Skeletal muscle satellite cell (primary cell): ENCODE measurements around the gene AMFR.
"Not testable (repeated sequence)": the region's sequence is repeated elsewhere in the genome, so short reads cannot be mapped to it uniquely, and the experiment has no call there.

ENCODE experiments used
- H3K27me3 ChIP-seq: 2 replicates; pipeline ENCODE4 v1.7.0; 2013; ENCODE audit warnings: low read length; ENCODE audit not compliant: control insufficient read depth, insufficient read depth
- H3K36me3 ChIP-seq: 2 replicates; pipeline ENCODE4 v1.7.0; 2013; ENCODE audit warnings: mild to moderate bottlenecking, control low read depth, low read length; ENCODE audit not compliant: insufficient read depth
- H3K4me1 ChIP-seq: 2 replicates; pipeline ENCODE4 v1.7.0; 2013; ENCODE audit warnings: low read length; ENCODE audit not compliant: control insufficient read depth, insufficient read depth
- H3K4me2 ChIP-seq: 2 replicates; pipeline ENCODE4 v1.7.0; 2013; ENCODE audit warnings: mild to moderate bottlenecking, low read length
- H3K4me3 ChIP-seq: 2 replicates; pipeline ENCODE4 v1.7.0; 2013; ENCODE audit warnings: low read length
- H3K9ac ChIP-seq: 2 replicates; pipeline ENCODE4 v1.7.0; 2013; ENCODE audit warnings: mild to moderate bottlenecking, low read depth, low read length, moderate library complexity
- H3K9me3 ChIP-seq: replicated peaks from 2 replicates; pipeline ENCODE4 v1.7.0; 2013; ENCODE audit warnings: mild to moderate bottlenecking, control low read depth, low read length

AMFR gene

DNA sequence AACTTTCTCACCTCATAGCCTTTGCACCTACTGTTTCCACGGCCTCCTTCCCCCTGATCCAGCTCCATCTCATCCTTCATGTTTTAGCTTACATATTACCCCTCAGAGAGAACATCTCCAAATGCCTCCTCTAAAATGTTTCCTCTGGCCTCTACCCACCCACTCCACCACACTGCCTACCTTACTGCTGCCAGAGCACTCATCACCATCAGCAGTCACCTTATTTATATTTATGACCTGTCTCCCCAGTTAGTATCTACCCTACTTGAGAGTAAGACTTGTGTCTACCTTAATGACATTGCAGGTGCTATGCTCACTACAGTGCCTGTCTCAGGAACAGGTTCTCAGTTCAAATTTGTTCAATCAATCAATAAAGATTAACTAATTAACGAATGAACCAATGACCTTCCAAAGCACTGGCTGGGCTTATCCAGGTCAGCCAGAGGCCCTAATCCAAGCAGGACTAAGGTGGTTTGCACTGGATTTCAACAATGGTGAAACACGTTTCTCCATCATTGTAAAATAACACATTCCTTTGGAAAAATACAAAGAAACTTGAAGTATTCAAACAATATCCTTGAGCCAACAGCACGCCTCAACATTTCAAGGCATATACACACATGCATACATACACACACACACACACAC is 41.1 kb downstream of the AMFR start:
- no peak overlapping the region for H3K4me2 ChIP-seq
- peaks cover 6% of the 10 kb centered on the region for H3K4me1 ChIP-seq
- no peak overlapping the region for H3K4me3 ChIP-seq
- no peaks in the 10 kb centered on the region for H3K9me3 ChIP-seq
- peaks cover 72% of the 10 kb centered on the region for H3K36me3 ChIP-seq
- H3K9ac ChIP-seq = no peak overlapping the region
- no peaks in the 10 kb centered on the region for H3K27me3 ChIP-seq

GRCh38 chr16:56382901-56383355 is 42.4 kb downstream of the AMFR start:
- peaks cover 3% of the 10 kb centered on the region for H3K4me1 ChIP-seq
- H3K4me3 ChIP-seq = no peak overlapping the region
- H3K4me2 ChIP-seq = no peak overlapping the region
- H3K36me3 ChIP-seq = peaks cover 69% of the 10 kb centered on the region
- H3K9me3 ChIP-seq = no peaks in the 10 kb centered on the region
- H3K9ac ChIP-seq = no peak overlapping the region
- H3K27me3 ChIP-seq = no peaks in the 10 kb centered on the region

- H3K27me3 ChIP-seq = no peaks in the 10 kb centered on the region
- no peak overlapping the region for H3K4me2 ChIP-seq
- H3K9ac ChIP-seq = no peak overlapping the region
- H3K4me1 ChIP-seq = peaks cover 3% of the 10 kb centered on the region
- H3K4me3 ChIP-seq = no peak overlapping the region
- H3K9me3 ChIP-seq = no peaks in the 10 kb centered on the region
- H3K36me3 ChIP-seq = peaks cover 73% of the 10 kb centered on the region
Measured at GRCh38 chr16:56382459-56382858, 42.9 kb downstream of the AMFR start.

- H3K27me3 ChIP-seq = not testable (repeated sequence)
Measured at GRCh38 chr16:56380778-56381485, 44.4 kb downstream of the AMFR start.

DNA sequence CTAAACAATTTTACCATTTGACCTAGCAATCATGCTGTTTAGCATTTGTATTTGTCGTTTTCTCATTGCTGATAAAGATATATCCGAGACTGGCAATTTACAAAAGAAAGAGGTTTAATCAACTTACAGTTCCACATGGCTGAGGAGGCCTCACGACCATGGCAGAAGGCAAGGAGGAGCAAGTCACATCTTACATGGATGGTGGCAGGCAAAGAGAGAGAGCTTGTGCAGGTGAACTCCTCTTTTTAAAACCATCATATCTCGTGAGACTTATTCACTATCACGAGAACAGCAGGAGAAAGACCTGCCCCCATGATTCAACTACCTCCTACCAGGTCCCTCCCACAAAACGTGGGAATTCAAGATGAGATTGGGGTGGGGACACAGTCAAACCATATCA is 46.3 kb downstream of the AMFR start:
- not testable (repeated sequence) for H3K4me3 ChIP-seq, H3K9ac ChIP-seq, H3K4me2 ChIP-seq, H3K27me3 ChIP-seq, H3K9me3 ChIP-seq, H3K4me1 ChIP-seq
- H3K36me3 ChIP-seq = peaks cover 65% of the 10 kb centered on the region

More at GRCh38 chr16:56380778-56381485, 44.4 kb downstream of the AMFR start:
- H3K4me1 ChIP-seq, H3K9me3 ChIP-seq, H3K9ac ChIP-seq, H3K4me3 ChIP-seq, H3K4me2 ChIP-seq: not testable (repeated sequence)
- H3K36me3 ChIP-seq = peaks cover 73% of the 10 kb centered on the region

DNA sequence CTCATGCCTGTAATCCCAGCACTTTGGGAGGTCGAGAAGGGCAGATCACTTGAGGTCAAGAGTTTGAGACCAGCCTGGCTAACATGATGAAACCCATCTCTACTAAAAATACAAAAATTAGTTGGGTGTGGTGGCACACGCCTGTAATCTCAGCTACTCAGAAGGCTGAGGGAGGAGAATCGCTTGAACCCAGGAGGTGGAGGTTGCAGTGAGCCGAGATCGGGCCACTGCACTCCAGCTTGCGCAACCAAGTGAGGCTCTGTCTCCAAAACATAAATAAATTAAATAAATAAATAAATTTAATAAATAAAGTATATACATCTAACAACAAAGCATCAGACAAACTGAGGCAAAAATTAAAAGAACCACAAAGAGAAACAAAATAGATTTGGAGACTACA is 49.6 kb downstream of the AMFR start:
- H3K4me3 ChIP-seq, H3K9me3 ChIP-seq, H3K27me3 ChIP-seq, H3K4me1 ChIP-seq, H3K9ac ChIP-seq, H3K4me2 ChIP-seq: not testable (repeated sequence)
- H3K36me3 ChIP-seq = peaks cover 35% of the 10 kb centered on the region

GRCh38 chr16:56373003-56373402 is 52.3 kb downstream of the AMFR start:
- Histone ChIP-seq H3K4me3 (no peak overlapping the region), H3K4me2 (no peak overlapping the region), H3K36me3 (peaks cover 25% of the 10 kb centered on the region), H3K27me3 (no peaks in the 10 kb centered on the region), H3K9me3 (no peaks in the 10 kb centered on the region), H3K4me1 (peaks cover 12% of the 10 kb centered on the region), H3K9ac (no peak overlapping the region)

DNA sequence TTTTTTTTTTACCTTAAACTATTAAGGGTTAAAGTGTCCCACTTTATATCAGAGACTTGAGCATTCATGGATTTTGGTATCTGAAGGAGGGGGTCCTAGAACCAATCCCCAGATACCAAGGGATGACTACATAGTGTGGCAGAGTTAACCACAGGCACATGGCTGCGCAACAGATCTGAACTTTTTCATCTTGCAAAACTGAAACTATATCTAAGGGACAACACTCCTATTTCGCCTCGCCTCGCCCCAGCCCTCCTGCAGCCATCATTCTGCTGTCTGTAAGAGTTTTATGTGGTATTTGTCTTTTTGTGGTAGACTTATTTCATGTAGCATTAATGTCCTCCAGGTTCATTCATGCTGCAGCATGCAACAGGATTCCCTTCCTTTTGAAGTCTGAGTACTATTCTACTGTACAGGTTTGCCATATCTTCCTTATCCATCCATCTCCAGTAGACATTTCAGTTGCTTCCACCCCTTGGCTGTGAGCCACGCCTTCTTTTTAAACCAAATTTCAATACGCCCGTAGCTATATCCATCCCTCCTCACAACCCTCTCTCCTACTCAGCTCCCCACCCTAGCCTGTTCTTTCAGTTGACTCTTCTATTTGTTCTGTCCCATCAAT is 53.2 kb downstream of the AMFR start:
- no peaks in the 10 kb centered on the region for H3K27me3 ChIP-seq
- H3K9ac ChIP-seq = no peak overlapping the region
- no peak overlapping the region for H3K4me3 ChIP-seq
- H3K36me3 ChIP-seq = peaks cover 25% of the 10 kb centered on the region
- no peak overlapping the region for H3K4me2 ChIP-seq
- H3K4me1 ChIP-seq = peaks cover 12% of the 10 kb centered on the region
- no peaks in the 10 kb centered on the region for H3K9me3 ChIP-seq

DNA sequence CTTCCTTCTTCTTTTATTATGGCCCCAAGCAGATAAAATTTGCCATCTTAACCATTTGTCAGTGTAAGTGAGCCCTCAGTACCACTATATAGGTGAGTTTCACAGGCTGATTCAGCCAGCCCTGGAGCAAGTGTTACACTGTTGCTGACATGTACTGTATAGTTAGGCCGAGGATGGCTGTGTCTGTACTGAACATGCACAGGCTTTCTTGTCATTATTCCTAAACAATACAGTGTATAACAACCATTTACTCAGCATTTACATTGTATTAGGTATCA is 53.7 kb downstream of the AMFR start:
- H3K4me2 ChIP-seq = no peak overlapping the region
- H3K36me3 ChIP-seq = peaks cover 31% of the 10 kb centered on the region
- no peak overlapping the region for H3K4me3 ChIP-seq
- H3K9ac ChIP-seq = no peak overlapping the region
- peaks cover 12% of the 10 kb centered on the region for H3K4me1 ChIP-seq
- H3K27me3 ChIP-seq = no peaks in the 10 kb centered on the region
- H3K9me3 ChIP-seq = no peaks in the 10 kb centered on the region

- Histone ChIP-seq H3K9me3 (no peaks in the 10 kb centered on the region), H3K36me3 (peaks cover 31% of the 10 kb centered on the region), H3K9ac (no peak overlapping the region)
Measured at GRCh38 chr16:56370875-56371659, 54.3 kb downstream of the AMFR start.

GRCh38 chr16:56370185-56370874 is 55.0 kb downstream of the AMFR start:
- H3K36me3 ChIP-seq = peaks cover 32% of the 10 kb centered on the region
- H3K4me1 ChIP-seq = peaks cover 12% of the 10 kb centered on the region
- H3K9ac ChIP-seq = no peak overlapping the region

More at GRCh38 chr16:56370875-56371659, 54.3 kb downstream of the AMFR start:
- Histone ChIP-seq H3K27me3 (no peaks in the 10 kb centered on the region), H3K4me1 (peaks cover 12% of the 10 kb centered on the region), H3K4me3 (no peak overlapping the region), H3K4me2 (peak overlapping the region; percentile 37)

More at GRCh38 chr16:56370185-56370874, 55.0 kb downstream of the AMFR start:
- Histone ChIP-seq H3K27me3 (no peaks in the 10 kb centered on the region), H3K9me3 (no peaks in the 10 kb centered on the region), H3K4me2 (peak overlapping the region; percentile 37), H3K4me3 (no peak overlapping the region)
